HG03060 (cell line): Measurements from ENCODE around the gene RPS6KA1.

Experiments used
- ATAC-seq: cut with Tn5 transposase; IDR thresholded peaks from one replicate; pipeline ENCODE4 v1.9.1; 2021; ENCODE audit warnings: low read depth, moderate number of reproducible peaks; ENCODE audit not compliant: unreplicated experiment

Gene RPS6KA1

DNA sequence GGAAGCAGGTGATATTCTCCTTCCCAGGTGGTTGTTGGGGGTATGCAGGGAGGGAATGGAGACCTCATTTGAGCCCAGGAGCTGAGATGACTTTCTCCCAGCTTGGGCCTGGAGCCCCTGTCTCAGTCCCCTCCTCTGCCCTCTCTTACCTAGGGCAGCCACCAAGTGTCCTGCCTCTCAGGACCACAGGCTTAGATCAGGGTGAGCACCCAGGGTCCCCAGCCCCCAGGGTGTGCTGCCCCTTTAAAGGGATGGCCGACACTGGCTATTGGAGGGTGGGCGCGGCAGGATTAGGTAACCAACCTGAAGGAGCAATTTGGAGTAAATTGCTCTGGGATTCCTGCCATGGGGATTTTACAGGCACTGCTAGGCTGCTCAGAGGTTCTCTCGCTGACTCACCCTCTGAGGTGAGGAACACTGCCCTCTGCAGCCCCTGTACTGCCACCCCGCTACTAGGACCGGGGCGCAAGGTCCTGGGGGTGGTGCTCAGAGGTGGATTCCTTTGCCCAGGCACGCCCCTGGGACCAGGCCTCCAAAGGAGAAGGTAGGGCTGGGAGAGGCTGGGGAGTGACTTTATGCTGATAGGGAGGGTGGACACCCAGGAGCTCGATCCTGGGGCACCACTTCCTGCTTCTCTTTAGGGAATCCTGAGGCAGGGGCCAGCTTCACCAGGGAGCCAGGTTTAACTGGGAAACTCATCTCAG is 1.5 kb downstream of the RPS6KA1 start:
- ATAC-seq, result no peak

DNA sequence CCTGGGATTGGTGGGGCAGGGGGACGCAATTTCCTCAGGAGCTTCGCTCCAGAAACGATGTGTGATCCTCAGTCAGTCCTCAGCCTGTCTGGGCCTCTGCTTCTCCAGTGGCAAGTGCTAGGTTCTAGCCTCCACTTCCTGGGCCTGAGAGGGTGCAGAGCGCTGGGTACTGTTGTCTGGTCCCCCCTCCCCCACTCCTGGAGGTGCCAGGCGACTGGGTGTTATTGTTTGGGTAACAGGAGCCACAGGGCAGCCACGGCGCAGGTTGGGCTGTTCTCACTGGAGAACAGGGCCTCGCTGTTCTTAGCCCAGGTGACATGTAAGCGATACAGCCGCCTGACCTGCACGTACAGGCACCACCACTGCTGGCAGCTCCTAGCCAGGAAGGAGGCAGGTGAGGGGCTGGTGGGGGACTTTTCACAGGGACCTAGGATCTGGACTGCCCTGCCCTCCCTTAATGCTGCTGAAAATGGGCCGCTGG is 2.1 kb downstream of the RPS6KA1 start:
- ATAC-seq, result no peak

DNA sequence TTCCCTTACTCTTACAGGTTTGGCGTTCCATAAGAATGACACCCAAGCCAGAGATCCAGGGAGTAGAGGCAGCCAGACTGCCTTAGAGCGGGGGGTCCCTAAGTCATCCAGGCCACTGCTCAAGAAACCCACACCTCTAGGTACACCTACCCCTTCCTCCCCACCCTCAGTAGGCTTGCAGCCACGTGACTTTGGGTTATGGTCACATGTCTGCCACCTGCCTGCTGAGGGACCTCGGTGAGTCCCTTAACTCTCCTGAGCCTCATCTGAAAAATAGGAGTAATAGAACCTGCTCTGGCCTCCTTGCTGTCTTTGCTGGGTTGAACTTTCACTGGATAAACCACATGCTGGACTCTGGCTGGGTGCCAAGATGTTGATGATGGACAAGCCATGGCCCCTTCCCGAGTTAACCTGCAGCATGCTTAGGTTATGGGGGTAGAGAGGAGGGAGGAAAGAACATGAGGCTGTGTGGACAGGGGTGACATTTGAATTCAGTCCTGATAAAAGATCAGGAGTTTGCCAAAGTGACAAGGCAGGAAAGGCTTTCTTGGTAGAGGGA is 4.5 kb downstream of the RPS6KA1 start:
- ATAC-seq, result no peak

DNA sequence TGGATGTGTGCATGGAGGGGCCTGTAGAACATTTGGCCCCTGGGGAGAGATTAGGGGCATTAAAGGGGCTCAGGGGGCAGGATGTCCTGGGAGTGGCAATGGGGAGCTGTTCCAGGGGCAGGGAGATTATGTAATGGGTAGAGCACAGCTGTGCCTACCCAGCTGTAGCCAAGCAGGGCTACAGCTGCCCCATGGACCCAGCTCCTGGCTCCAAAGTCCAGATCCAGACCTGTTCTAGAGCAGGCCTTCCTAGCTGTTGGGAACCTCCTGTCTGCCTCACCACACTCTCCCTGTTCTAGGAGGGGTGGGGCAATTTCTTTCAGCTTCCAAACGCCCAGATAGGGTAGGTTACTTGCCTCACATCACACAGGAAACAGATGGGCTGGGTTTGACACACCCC is 5.6 kb downstream of the RPS6KA1 start:
- ATAC-seq, result no peak

DNA sequence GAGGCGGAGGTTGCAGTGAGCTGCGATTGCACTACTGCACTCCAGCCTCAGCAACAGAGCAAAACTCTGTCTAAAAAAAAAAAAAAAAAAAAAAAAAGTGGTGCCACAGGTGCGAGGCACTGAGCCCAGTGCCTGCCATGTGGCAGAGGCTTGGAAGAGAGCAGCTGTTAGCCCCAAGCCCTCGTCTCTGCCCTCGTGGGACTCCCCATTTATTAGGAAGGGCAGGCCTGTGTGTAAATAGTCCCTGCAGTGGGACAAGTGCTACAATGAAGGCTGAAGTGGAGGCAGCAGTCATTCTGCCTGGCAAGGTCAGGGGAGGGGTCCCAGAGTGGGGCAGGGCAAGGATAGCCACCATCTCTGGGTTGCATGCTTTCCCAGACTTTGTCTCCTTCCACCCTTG is 6.5 kb downstream of the RPS6KA1 start:
- ATAC-seq, result no peak

DNA sequence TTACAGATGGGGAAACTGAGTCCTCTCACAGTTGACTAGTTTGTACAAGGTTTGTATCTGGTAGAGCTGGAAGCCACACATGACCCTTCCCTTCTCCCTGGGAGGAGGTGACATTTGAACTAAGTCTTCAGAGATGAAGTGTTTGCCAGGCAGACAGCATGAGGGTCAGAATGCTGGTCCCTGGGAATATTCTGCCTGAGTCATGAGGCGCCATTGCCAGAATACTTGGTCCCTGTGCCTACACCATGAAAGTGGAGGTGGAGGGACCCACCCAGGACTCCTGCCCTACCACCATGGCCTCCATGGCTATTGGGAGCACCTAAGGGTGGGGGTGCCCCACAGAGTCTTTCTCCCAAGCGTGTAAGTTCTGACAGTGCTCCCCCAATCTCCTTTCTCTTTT is 7.0 kb downstream of the RPS6KA1 start:
- no peak for ATAC-seq

DNA sequence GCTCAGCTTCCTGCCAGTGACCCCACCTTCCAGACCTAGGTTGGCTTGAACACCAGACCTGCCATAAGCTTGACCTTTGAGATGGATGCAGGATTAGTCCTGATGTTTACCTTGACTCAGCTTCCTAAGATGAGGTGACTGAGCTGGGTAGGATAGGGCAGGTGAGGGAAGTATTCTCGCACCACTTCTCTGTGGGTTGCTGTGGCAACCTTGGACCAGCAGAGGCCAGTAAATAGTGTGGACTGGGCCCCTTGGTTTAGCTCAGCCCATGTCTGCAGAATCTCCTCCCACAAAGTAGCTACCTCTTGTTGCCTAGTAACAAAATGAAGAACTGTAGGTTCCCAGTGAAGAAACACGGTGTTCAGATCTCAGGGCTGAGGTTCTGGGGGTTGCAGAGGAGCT is 8.4 kb downstream of the RPS6KA1 start:
- no peak for ATAC-seq

DNA sequence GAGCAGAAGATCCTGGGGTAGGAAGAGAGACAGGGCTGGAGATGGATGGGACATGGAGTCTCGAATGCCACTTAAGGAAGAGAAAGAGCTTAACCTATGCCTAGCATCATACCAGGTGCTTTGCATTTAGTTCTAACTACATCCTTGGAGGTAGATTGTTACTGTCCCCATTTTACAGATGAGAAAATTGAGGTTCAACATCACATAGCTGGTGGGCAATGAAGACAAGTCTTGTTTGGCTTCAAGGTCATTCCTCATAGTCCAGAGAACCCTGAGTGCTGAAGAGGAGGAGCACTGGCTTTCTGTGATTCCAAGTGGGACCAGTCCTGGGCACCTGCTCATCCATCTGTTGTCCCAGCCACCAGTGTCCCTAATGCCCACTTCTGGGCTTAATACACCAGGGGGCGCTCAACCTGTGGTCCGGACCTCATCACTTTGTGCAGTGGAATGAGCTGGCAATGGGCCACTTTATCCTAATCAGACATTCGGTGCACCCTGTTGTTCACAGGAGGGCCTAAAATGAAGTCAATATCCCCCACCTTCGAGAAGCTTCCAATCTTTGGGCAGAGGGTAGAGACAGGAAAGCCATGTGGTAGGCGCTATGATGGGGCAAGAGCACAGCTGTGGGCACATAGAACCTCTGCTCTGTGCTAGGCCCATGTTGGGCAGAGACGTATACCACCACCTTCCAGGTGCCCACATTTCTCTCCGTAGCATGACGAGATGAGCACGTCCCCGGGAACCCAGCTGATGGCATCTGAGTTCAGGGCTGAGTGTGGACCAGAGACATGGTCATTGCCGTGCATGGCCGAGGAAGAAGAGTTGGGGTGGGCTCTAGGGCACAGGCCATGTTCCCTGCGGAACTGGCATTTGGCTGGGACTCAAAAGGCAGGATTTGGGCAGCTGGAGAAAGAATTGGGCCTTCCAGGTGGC is 9.2 kb downstream of the RPS6KA1 start:
- ATAC-seq, result no peak

DNA sequence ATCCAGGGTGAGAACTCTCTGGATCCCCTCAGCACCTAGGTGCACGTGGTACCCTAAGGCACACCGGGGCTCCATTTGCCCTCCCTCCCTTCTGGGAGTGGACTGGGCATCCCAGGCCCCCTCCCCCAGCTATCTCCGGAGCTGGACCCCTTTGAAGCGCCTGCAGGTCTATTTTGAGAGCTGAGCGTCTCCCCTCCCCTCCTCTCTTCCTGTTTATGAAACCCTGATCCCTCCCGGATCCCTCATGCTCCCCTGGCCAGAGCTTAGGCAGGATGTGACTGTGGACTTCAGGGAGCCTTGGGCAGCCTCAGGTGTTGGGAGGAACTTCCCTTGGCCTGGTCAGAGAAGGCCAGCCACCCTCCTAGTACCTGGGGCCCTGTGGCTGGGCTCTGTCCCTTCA is 10.2 kb downstream of the RPS6KA1 start:
- ATAC-seq, result no peak

DNA sequence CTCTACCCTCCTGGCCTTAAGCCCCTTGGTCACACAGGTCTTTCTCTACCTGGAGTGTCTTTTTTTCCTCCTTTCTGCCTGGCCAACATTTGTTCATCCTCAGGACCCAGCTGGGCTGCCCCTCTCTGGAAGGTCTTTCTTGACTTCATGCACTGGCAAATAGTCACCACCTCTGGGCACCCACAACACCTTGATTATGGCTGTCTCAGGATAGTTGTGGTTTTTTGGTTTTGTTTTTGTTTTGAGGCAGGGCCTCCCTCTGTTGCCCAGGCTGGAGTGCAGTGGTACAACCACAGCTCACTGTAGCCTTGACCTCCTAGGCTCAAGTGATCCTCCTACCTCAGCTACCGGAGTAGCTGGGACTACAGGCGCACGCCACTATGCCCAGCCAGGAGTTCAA is 10.8 kb downstream of the RPS6KA1 start:
- ATAC-seq, result no peak

DNA sequence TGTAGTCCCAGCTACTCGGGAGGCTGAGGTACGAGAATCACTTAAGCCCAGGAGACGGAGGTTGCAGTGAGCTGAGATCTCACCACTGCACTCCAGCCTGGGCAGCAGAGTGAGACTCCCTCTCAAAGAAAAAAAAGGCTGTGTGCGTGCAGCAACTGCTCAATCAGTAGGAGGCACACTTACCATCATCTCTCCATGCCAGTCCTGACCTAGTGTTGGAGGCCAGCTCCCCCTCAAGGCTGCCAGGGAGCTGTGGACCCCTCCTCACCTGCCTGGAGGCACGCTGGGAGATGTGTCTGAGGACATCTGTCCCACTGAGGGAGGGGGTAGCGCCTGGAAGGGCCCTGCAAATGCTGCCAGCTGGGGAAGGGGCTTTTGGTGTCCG is 11.9 kb downstream of the RPS6KA1 start:
- no peak for ATAC-seq

DNA sequence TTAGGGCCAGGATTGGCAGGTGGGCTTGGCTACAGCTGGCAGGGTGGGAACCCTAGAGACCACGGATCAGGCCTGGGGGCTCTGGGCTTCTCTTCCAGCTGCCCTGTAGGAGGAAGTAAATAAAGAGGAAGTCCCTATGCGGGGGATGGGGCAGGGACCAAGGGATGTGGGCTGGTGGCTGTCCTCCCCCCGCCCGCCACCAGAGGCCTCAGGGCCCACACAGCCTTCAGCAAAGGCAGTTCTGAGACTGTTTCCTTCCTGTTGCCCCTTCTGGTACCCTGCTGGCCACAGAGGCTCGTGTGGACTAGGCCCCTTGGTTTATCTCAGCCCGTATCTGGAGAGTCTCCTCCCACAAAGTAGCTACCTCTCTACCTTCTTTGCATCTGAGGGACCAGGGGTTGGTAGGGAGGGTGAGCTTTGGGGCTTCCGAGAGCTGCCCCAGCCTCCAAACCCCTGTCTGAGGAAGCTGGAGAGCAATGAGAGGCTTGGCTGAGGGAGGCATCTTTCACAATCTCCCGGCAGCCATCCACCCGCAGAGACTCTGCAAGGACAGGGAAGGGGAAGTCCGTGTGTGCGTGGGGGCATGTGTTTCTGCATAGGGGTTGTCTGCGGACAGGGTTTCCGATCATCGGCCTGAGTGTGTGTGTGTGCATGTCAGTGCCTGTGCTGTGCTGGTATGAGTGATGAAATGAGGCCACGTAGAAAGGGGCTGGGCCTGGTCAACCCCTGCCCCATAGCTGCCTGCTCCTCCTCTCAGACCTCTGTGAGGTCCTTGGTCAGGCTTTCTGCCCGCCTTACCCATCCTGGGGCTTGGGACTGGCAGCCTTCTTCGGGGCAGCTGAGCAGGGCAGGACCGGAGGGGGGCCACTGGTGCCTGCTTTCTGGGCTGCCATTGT is 12.5 kb downstream of the RPS6KA1 start:
- ATAC-seq, result peak; percentile 27

DNA sequence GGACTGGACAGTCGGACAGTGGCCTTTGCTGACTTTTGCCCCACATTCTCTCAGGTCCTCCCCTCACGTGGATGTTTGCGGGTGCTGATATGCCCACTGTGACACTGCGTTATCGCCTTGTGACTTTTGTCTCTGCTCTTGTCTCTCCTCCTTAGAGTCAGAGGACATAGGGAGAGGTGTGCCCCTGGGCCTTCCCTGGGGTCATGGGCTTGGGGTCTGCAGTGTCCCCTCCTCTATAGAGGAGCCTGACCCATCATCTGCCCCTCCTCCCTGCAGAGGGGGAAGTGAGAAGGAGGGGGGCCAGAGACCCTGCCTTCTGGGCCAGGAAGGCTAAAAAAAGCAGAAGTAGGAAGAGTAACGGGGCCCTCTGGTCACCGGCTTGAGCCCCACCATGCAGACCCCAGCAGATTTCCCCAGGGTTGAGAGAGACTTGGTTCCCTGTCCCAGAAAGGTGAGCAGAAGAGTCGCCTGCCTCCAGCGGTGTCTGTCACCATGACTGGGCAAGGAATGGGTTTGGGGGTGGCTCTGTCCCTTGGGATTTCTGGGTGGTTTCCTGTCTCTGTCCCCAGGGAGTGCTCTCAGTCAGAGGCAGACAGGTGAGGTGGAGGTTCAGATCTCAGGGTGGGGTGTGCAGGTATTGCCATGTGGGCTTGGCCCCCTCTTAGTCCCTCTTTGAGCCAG is 13.3 kb downstream of the RPS6KA1 start:
- ATAC-seq, result no peak

DNA sequence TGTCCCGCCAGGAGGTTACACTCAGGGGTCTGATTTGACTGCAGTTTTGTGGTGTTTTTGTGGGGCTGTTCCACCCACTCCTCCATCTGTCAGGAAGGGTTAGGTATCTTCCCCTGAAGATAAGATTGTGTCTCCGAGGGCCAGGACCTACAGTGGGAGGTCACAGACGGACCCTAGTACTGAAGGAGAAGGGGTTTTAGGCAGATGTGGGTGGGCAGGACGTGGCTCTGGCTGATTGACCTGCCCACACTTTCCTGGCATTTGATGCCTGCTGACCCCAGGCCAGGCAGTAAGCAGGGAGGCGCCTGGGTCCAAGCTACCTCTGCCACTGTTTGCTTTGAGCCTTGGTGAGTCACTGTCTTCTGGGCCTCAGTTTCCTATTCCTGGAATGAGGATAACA is 13.9 kb downstream of the RPS6KA1 start:
- ATAC-seq, result no peak

DNA sequence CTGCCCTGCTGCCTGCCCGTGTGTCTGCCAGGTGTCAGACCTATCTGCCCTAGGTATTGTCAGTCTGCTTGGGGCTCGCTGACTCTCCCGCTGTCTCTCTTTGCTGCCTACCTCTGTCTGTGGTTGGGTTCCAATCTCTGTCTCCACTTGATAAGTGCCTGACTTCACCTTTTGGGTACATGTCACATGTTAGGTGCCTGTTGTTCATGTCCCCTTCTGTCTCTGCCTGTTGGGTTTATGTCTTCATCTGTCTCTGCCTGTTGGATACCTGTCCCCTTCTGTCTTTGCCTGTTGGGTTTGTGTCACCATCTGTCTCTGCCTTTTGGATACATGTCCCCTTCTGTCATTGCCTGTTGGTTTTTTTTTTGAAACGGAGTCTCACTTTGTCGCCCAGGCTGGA is 14.6 kb downstream of the RPS6KA1 start:
- ATAC-seq, result no peak

DNA sequence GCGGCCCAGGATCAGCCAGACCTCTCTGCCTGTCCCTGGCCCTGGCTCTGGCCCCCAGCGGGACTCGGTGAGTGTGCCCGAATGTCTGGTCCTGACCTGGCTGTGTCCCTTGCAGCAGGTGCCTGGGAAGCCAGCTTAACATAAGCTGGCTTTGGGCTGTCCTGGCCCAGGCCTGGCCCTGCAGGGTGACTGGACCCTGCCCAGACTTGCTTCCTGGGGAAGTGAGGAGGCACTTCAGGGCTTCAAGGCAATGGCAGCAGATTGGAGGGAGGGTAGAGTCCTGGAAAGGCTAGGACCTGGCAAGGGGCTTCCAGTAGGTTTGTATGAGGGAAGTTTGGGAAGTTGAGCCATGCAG is 16.4 kb downstream of the RPS6KA1 start:
- ATAC-seq, result no peak

DNA sequence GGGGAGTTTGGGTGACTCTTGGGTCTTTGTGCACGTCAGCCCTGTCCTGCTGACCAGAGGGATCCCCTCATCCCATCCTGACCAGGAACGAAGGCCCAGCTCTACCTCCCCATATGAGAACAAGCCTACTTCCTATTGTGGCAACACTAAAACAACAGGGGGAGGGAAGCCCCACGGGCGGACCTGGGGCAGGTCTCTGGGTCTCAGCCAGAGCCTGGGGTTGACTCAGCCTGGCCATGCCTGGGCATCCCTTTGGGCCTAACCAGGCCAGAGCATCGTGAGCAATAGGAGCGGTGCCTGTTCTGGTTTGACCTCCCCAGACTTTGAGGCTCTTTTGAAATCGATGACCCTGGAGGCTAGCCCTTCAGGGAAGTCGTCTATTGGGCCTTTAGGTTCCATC is 16.8 kb downstream of the RPS6KA1 start:
- ATAC-seq, result no peak

DNA sequence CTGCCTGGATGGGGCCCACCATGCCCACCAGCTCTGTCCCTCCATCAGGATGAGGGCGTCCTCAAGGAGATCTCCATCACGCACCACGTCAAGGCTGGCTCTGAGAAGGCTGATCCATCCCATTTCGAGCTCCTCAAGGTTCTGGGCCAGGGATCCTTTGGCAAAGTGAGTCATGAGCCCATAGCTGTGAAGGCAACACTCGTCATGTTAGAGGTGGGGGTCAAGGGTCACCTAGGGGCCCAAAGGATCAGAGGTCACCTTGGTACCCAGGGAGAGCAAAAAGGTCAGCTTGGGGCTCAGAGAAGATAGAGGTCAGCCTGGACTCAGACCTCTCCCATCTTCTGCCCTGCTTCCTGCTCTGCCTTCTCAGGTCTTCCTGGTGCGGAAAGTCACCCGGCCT is 17.3 kb downstream of the RPS6KA1 start:
- no peak for ATAC-seq

DNA sequence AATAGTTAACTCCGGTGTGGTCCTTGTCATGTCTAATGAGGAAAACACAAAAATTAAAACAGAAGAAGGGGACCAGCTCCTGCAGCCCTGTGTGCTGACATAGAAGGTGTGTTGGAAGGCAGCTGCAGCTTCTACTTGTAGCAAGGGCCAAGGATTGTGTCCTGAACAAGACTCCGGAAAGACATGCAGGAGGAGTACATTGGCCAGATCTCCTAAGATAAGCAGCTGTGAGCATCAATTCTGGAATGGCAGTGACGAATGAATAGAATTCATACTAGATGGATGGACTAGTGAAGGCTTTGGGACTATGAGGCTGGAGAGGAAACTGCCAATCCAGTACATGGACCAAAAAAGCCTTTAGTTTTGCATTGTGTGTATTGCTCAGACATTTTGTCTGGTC is 19.3 kb downstream of the RPS6KA1 start:
- no peak for ATAC-seq

DNA sequence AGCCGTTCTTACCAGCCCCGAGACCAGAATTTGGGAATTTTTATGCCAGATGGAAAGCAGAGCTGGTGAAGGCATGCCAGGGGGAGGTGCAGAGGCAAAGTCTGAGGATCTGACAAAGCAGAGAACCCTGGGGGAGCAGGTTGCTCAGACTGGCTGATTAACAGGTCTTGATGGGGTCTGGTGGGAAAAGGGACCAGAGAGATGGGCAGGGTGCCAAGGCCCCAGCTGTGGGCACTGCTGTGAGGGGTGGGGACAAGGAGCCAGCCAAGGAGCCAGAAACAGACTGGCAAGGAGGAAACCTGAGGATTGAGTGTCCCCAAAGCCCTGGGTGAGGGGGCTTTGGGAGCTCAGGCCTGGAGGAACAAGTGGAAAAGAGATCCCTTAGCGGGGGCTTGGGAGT is 21.4 kb downstream of the RPS6KA1 start:
- ATAC-seq, result no peak
